HG03159 (cell line): ENCODE data around the gene CNKSR3.
"Not testable (repeated sequence)": the region's sequence is repeated elsewhere in the genome, so short reads cannot be mapped to it uniquely, and the experiment has no call there.

Source experiments
- ATAC-seq: cut with Tn5 transposase; IDR thresholded peaks from one replicate; pipeline ENCODE4 v1.9.1; 2021; ENCODE audit warnings: mild to moderate bottlenecking, moderate library complexity; ENCODE audit not compliant: unreplicated experiment

Gene CNKSR3

GRCh38 chr6:154528310-154528915, 17.9 kb upstream of the CNKSR3 start:
- no peak for ATAC-seq

GRCh38 chr6:154526996-154527395, 16.5 kb upstream of the CNKSR3 start:
- ATAC-seq, result no peak

GRCh38 chr6:154522576-154522975, 12.1 kb upstream of the CNKSR3 start:
- no peak for ATAC-seq

- no peak for ATAC-seq
Measured at GRCh38 chr6:154521412-154521811, 10.9 kb upstream of the CNKSR3 start.

GRCh38 chr6:154520280-154520679, 9.8 kb upstream of the CNKSR3 start:
- ATAC-seq, result no peak

GRCh38 chr6:154518396-154518795, 7.9 kb upstream of the CNKSR3 start:
- no peak for ATAC-seq

- ATAC-seq, result no peak
Measured at GRCh38 chr6:154516276-154516675, 5.8 kb upstream of the CNKSR3 start.

- no peak for ATAC-seq
Measured at GRCh38 chr6:154515826-154516225, 5.3 kb upstream of the CNKSR3 start.

GRCh38 chr6:154515076-154515475, 4.6 kb upstream of the CNKSR3 start:
- not testable (repeated sequence) for ATAC-seq

- no peak for ATAC-seq
Measured at GRCh38 chr6:154514481-154514880, 4.0 kb upstream of the CNKSR3 start.

- no peak for ATAC-seq
Measured at GRCh38 chr6:154513601-154514320, 3.3 kb upstream of the CNKSR3 start.

- no peak for ATAC-seq
Measured at GRCh38 chr6:154512201-154512600, 1.7 kb upstream of the CNKSR3 start.

GRCh38 chr6:154511791-154512190, 1.3 kb upstream of the CNKSR3 start:
- no peak for ATAC-seq

- peak; percentile 37 for ATAC-seq
Measured at GRCh38 chr6:154509421-154510143, 903 bp downstream of the CNKSR3 start.

GRCh38 chr6:154508573-154509375, 1.7 kb downstream of the CNKSR3 start:
- ATAC-seq, result no peak

GRCh38 chr6:154506991-154507898, 3.2 kb downstream of the CNKSR3 start:
- no peak for ATAC-seq

- ATAC-seq, result no peak
Measured at GRCh38 chr6:154506582-154506981, 3.9 kb downstream of the CNKSR3 start.

GRCh38 chr6:154506108-154506507, 4.4 kb downstream of the CNKSR3 start:
- ATAC-seq, result no peak

GRCh38 chr6:154504865-154505449, 5.5 kb downstream of the CNKSR3 start:
- no peak for ATAC-seq

- no peak for ATAC-seq
Measured at GRCh38 chr6:154504102-154504501, 6.4 kb downstream of the CNKSR3 start.
